Lower leg skin (tissue), 3 donors: Measurements from ENCODE around the gene CAMKV.

Source experiments
- POLR2A ChIP-seq, 2 donors: fragments of 450-650 bp; IDR thresholded peaks; one replicate each; pipeline ENCODE4 v1.6.1; 2016 to 2017; ENCODE audit warnings: antibody characterized with exemption in 2 of 2, mild to moderate bottlenecking in 1 of 2, moderate library complexity in 1 of 2
- TF ChIP-seq, protein P1 (sequence below), 3 donors: fragments of 450-650 bp; IDR thresholded peaks; one replicate each; pipeline ENCODE4 v1.5.1; 2016; ENCODE audit warnings: antibody characterized with exemption in 3 of 3, mild to moderate bottlenecking in 3 of 3, moderate library complexity in 2 of 3

DNA sequence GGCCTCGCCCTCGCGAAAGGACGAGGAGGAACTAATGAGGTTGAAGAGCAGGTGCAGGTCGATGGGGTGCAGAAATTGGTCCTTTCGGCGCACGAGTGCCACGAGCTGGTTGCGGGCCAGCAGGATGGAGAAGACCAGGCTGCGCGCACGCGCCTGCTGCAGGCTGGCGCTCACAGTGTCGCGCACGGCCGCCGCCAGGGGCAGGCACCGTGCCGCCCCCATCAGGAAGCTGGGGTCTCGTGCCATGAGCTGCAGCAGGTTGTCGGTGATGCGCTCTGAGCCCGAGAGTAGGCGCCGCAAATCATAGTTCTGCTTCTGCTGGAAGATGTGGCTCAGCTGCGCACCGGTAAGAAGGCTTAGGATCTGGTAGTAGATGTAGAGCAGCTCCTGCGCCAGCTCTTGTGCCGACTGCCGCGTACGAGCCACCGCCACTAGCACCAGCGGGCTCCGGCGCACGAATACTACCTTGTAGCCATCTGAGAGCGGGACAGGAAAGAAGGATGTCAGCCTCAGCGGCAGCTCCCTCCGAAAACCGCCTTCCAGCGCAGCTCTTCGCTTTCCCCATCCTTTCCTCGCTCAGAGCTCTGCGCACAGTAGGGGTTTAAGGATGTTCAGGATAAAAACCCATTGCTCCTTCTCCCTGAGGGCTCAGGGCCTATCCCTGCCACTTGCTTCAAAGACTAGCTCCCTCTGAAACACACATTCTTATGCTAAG is 40.9 kb upstream of the CAMKV start:
- no peak for TF ChIP-seq POLR2A (IDR thresholded peaks at IDR 0.05)
- TF ChIP-seq, protein P1, sequence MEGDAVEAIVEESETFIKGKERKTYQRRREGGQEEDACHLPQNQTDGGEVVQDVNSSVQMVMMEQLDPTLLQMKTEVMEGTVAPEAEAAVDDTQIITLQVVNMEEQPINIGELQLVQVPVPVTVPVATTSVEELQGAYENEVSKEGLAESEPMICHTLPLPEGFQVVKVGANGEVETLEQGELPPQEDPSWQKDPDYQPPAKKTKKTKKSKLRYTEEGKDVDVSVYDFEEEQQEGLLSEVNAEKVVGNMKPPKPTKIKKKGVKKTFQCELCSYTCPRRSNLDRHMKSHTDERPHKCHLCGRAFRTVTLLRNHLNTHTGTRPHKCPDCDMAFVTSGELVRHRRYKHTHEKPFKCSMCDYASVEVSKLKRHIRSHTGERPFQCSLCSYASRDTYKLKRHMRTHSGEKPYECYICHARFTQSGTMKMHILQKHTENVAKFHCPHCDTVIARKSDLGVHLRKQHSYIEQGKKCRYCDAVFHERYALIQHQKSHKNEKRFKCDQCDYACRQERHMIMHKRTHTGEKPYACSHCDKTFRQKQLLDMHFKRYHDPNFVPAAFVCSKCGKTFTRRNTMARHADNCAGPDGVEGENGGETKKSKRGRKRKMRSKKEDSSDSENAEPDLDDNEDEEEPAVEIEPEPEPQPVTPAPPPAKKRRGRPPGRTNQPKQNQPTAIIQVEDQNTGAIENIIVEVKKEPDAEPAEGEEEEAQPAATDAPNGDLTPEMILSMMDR (IDR thresholded peaks at IDR 0.05) = no peak
